Smooth muscle cell of the pulmonary artery (primary cell): Measurements from ENCODE around the gene LYPLA2. TPM values are rescaled to one million over a fixed set of nuclear protein-coding genes. Genes with fewer than 3 reads are reported as not detected.

Experiments
- total RNA-seq: library from RNA; depleted of rRNA; stranded (reverse); fragments of >200 nt; gene quantifications from 2 replicates; pipeline ENCODE4 v1.2.3, GENCODE V29; 2014

The LYPLA2 gene
- 33.0 and 38.6 TPM in 2 replicates for total RNA-seq

DNA sequence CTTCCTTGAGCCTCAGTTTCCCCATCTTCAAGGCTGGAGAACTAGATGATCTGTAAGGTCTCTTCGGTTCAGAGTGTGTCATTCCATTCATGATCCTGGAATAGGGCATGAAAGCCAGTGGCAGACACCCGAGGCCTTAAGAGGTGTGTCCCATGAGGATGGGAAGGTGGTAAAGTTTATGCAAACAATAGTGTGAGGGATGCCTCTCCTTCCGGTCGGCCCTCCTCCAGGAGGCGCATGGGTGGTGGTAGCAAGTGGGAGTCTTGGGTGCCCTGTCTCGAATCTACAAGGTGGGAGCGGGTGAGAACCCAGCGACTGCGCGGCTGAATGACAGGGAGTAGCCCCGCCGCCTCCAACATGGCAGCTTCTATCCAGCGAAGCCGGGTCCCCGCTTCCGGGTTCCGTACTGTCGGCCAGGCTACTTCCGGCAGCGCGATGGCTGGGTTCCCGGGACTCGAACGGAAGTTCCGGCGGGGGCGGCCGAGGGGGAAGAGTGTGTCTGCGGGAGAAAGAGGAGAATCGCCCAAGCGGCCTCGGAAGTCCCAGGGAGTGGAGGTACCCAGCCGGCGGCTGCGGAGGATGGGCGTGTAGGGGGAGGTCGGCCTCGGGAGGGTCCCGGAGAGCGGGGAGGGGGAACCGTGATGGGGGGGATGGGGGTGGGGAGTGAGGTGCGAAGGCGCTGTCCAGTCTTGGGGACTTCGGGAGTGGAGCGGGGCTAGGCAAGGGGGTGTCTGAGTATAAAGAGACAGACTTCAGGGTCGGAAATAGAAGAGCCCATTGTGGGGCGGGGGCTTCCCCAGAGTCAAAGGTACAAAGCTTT lies at the start of gene LYPLA2:
TSS of gene LYPLA2 (plus strand) at position 450 of the 820 bp plus-strand sequence. CDS start 1,538 bp downstream, outside the sequence.

DNA sequence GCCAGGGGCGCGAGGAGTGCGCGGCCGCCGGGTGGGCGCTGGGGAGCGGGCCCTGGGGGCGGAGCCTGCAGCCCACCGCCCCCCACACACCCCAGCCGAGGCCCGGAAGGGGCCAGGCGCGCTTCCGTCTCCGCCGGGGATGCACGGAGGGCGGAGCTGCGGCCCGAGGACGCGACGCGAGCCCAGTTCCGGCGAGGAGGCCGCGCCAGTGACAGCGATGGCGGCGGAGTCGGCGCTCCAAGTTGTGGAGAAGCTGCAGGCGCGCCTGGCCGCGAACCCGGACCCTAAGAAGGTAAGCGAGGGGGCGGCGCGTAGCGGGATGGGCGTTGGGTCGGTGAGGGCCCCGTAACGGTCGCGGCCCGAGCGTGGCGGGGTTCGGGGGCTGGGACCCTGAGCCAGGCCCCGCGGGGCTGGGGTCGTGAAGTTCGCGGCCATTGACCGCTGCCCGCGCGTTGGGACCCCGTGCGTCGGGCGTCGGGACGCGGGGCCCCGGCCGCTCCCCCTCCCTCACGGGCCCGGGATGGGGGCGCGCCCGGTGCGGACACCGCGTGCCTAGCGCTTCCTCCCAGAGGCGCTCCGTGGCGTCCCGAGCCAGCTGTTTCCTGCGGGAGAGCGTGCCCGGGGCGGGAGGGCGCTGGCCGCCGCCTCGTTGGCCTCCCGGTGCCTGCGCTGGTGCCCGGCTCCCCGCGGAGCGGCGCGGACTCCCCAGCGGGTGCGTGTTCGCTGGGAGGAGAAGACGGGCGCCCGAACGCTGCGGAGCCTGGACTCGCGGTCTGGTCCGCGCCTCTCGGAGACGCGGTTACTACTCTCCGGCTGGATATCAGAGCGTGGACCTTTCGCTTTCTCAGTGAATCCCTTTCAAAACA lies 47.4 kb upstream of the LYPLA2 start, which contains the start of gene ELOA:
TSS of gene ELOA (plus strand) at position 185 of the 866 bp plus-strand sequence. CDS start at position 218, 33 bp downstream.

GRCh38 chr1:23777979-23778814 lies 12.7 kb upstream of the LYPLA2 start, which contains the start of gene PITHD1:
Gene PITHD1 (plus strand): TSS chr1:23778418. CDS start chr1:23778516, 98 bp downstream.

GRCh38 chr1:23800400-23801337 lies 9.7 kb downstream of the LYPLA2 start, which contains the start of gene GALE:
Gene GALE (minus strand): TSS chr1:23800754. CDS start chr1:23799007, 1,747 bp downstream.

DNA sequence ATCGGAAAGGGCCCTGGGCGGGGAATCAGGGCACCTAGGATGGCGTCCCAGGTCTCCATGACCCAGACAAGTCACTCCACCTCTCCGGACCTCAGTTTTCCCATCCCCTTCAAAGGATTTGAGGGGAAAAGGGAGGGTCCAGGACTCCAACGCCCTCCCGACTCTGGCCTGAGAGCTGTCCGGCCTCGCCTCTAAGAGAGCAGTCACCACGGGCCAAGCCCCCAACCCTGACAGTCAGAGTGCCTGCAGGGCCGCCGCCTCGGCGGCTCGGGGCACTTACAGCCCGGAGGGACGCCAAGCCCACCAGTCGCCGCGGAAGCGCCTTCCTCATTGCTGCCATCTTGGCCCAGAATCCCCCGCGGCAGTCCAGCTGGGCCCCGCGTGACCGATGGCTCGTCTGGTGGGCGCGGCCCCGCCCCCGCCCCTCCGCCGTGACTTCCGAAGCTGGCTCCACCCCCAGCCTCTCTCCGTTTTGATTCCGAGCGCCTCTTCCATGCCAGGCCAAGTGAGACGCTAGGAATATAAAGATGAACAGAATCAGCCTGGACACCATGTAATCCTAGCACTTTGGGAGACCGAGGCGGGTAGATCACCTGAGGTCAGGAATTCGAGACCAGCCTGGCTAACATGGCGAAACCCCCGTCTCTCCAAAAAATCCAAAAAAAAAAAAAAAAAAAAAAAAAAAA lies 34.3 kb downstream of the LYPLA2 start, which contains the start of gene HMGCL:
TSS of gene HMGCL (minus strand) at position 354 of the 686 bp plus-strand sequence. CDS start at position 340, 14 bp downstream.

Other genes starting within 250 kb of the LYPLA2 start
- gene ID3, start 231.6 kb upstream of the LYPLA2 start, total RNA-seq, result 104 and 205 TPM in 2 replicates
- gene RPL11, start 99.3 kb upstream of the LYPLA2 start, total RNA-seq, result 679 and 690 TPM in 2 replicates
- gene ELOA, start 47.7 kb upstream of the LYPLA2 start, total RNA-seq, result 23.5 and 25.3 TPM in 2 replicates
- 31.8 and 32.7 TPM in 2 replicates for gene PITHD1, start 12.7 kb upstream of the LYPLA2 start, total RNA-seq
- gene GALE, start 9.6 kb downstream of the LYPLA2 start, total RNA-seq, result 12.6 and 35.3 TPM in 2 replicates
- gene HMGCL, start 34.3 kb downstream of the LYPLA2 start, total RNA-seq, result 53.0 and 58.0 TPM in 2 replicates
- gene FUCA1, start 77.1 kb downstream of the LYPLA2 start, total RNA-seq, result 15.0 and 30.2 TPM in 2 replicates
- gene CNR2, start 122.2 kb downstream of the LYPLA2 start, total RNA-seq, result not detected in 2 replicates
- 45.9 and 74.0 TPM in 2 replicates for gene PNRC2, start 168.7 kb downstream of the LYPLA2 start, total RNA-seq
- gene SRSF10, start 189.2 kb downstream of the LYPLA2 start, total RNA-seq, result 60.0 and 72.1 TPM in 2 replicates